Nephron (organoid): ENCODE data around the gene PRSS35.

Experiments used
- H3K27ac Mint-ChIP-seq, 3 experiments: 2 replicates each; pipeline ENCODE4 v1.8.0; 2020; ENCODE audit warnings: mixed read lengths in 3 of 3, mild to moderate bottlenecking in 2 of 3, moderate library complexity in 1 of 3
- H3K27me3 Mint-ChIP-seq: 2 replicates; pipeline ENCODE4 v1.8.0; 2021; ENCODE audit warnings: low read depth, mild to moderate bottlenecking, moderate library complexity, mixed read lengths
- H3K36me3 Mint-ChIP-seq: 2 replicates; pipeline ENCODE4 v1.8.0; 2020; ENCODE audit warnings: low read depth, mixed read lengths
- H3K4me1 Mint-ChIP-seq: 2 replicates; pipeline ENCODE4 v1.8.0; 2020; ENCODE audit warnings: mixed read lengths
- H3K4me3 Mint-ChIP-seq, 3 experiments: 2 replicates each; pipeline ENCODE4 v1.8.0; 2020; ENCODE audit warnings: mild to moderate bottlenecking in 3 of 3, mixed read lengths in 3 of 3, moderate library complexity in 2 of 3
- H3K9me3 Mint-ChIP-seq: 2 replicates; pipeline ENCODE4 v1.8.0; 2020; ENCODE audit warnings: mixed read lengths
- TF ChIP-seq, protein P1 (sequence below), 3 experiments: fragments of 200-600 bp; sonication (generic); IDR thresholded peaks; one replicate each; pipeline ENCODE4 v1.5.0; 2021; ENCODE audit warnings: antibody characterized with exemption in 3 of 3; ENCODE audit not compliant: unreplicated experiment in 3 of 3

Gene PRSS35

GRCh38 chr6:83509441-83509840 is 2.9 kb upstream of the PRSS35 start:
- H3K27ac Mint-ChIP-seq: peak overlapping the region in 1 of 3 experiments; percentile 91
- H3K27me3 Mint-ChIP-seq: peaks cover 3% of the 10 kb centered on the region
- peaks cover 60% of the 10 kb centered on the region for H3K4me1 Mint-ChIP-seq
- no peaks in the 10 kb centered on the region for H3K36me3 Mint-ChIP-seq
- H3K4me3 Mint-ChIP-seq: no peak overlapping the region
- TF ChIP-seq, protein P1, sequence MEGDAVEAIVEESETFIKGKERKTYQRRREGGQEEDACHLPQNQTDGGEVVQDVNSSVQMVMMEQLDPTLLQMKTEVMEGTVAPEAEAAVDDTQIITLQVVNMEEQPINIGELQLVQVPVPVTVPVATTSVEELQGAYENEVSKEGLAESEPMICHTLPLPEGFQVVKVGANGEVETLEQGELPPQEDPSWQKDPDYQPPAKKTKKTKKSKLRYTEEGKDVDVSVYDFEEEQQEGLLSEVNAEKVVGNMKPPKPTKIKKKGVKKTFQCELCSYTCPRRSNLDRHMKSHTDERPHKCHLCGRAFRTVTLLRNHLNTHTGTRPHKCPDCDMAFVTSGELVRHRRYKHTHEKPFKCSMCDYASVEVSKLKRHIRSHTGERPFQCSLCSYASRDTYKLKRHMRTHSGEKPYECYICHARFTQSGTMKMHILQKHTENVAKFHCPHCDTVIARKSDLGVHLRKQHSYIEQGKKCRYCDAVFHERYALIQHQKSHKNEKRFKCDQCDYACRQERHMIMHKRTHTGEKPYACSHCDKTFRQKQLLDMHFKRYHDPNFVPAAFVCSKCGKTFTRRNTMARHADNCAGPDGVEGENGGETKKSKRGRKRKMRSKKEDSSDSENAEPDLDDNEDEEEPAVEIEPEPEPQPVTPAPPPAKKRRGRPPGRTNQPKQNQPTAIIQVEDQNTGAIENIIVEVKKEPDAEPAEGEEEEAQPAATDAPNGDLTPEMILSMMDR (IDR thresholded peaks at IDR 0.05; ENCODE audit: unreplicated experiment in 3 of 3): no peak
- no peaks in the 10 kb centered on the region for H3K9me3 Mint-ChIP-seq

DNA sequence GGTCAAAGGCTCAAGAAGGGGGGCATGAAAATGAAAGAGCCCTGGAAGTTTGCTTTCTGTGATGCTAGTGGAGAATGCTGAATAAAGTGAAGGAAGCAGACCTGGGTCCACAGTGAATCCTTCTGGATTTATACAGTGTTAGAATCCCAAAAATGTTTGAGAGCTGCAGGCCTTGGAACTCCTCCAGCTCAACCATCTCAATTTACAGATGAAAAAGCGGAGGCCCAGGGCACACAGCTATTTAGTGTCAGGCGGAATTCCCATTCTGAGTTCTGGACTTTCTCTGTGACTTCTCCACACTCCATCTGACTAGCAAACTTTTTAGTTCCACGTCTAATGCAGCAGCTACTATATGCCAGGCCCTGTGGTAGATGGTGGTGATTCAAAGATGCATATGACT is 1.5 kb upstream of the PRSS35 start:
- no peaks in the 10 kb centered on the region for H3K36me3 Mint-ChIP-seq
- peak overlapping the region; percentile 56 to 70 (median 68) for H3K4me3 Mint-ChIP-seq
- peak overlapping the region in 2 of 3 experiments; percentile 34 to 91 for H3K27ac Mint-ChIP-seq
- peaks cover 57% of the 10 kb centered on the region for H3K4me1 Mint-ChIP-seq
- peaks cover 3% of the 10 kb centered on the region for H3K27me3 Mint-ChIP-seq
- TF ChIP-seq, protein P1 (IDR thresholded peaks at IDR 0.05; ENCODE audit: unreplicated experiment in 3 of 3): no peak
- H3K9me3 Mint-ChIP-seq: no peaks in the 10 kb centered on the region

GRCh38 chr6:83511266-83511665 is 1.1 kb upstream of the PRSS35 start:
- H3K27me3 Mint-ChIP-seq: peaks cover 3% of the 10 kb centered on the region
- H3K4me3 Mint-ChIP-seq: peak overlapping the region; percentile 84 to 91 (median 85)
- no peaks in the 10 kb centered on the region for H3K9me3 Mint-ChIP-seq
- no peaks in the 10 kb centered on the region for H3K36me3 Mint-ChIP-seq
- peak overlapping the region in 2 of 3 experiments; percentile 34 to 91 for H3K27ac Mint-ChIP-seq
- TF ChIP-seq, protein P1 (IDR thresholded peaks at IDR 0.05; ENCODE audit: unreplicated experiment in 3 of 3): no peak
- peaks cover 57% of the 10 kb centered on the region for H3K4me1 Mint-ChIP-seq

DNA sequence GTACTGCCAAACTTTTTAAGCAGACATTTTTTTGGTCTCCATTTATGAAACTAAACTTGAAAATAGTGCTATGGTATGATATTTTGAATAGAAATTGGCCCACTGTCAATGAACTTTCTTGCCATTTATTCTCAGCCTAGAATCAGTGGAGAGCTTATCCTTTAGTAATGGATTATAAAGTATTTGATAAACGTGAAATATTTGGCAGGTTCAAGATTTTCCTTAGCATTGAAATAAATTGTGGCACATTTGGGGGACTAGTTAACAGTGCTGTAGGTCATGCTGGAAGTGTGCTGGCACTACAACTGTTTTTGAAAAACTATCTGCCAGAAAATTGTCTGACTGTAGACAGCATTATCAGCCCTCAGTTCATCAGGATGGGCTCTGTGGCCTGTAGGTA is 2.1 kb downstream of the PRSS35 start:
- H3K4me1 Mint-ChIP-seq: peaks cover 38% of the 10 kb centered on the region
- no peaks in the 10 kb centered on the region for H3K36me3 Mint-ChIP-seq
- peaks cover 3% of the 10 kb centered on the region for H3K27me3 Mint-ChIP-seq
- no peaks in the 10 kb centered on the region for H3K9me3 Mint-ChIP-seq
- H3K27ac Mint-ChIP-seq: peak overlapping the region; percentile 28 to 91 (median 35)
- H3K4me3 Mint-ChIP-seq: peak overlapping the region in 2 of 3 experiments; percentile 35 to 91
- TF ChIP-seq, protein P1 (IDR thresholded peaks at IDR 0.05; ENCODE audit: unreplicated experiment in 3 of 3): no peak

GRCh38 chr6:83514866-83515466 is 2.6 kb downstream of the PRSS35 start:
- Mint-ChIP-seq H3K36me3 (no peaks in the 10 kb centered on the region), H3K4me3 (peak overlapping the region; percentile 49 to 91 (median 80)), H3K27ac (peak overlapping the region; percentile 28 to 91 (median 35)), H3K9me3 (no peaks in the 10 kb centered on the region), H3K4me1 (peaks cover 38% of the 10 kb centered on the region), H3K27me3 (peaks cover 3% of the 10 kb centered on the region)
- TF ChIP-seq, protein P1 (IDR thresholded peaks at IDR 0.05; ENCODE audit: unreplicated experiment in 3 of 3): peak; percentile 88 to 92 (median 91)

GRCh38 chr6:83517500-83517899 is 5.2 kb downstream of the PRSS35 start:
- Mint-ChIP-seq H3K36me3 (no peaks in the 10 kb centered on the region), H3K9me3 (no peaks in the 10 kb centered on the region), H3K27me3 (no peaks in the 10 kb centered on the region), H3K4me1 (peaks cover 23% of the 10 kb centered on the region), H3K4me3 (no peak overlapping the region), H3K27ac (no peak overlapping the region)
- TF ChIP-seq, protein P1 (IDR thresholded peaks at IDR 0.05; ENCODE audit: unreplicated experiment in 3 of 3): no peak
